ENCODE data around the gene MAPK1. TPM values are rescaled to one million over a fixed set of nuclear protein-coding genes. Genes with fewer than 3 reads are reported as not detected.

Gene MAPK1
- total and polyA plus RNA-seq, 7 donors: 11.0 to 101 (median 78.3) TPM

DNA sequence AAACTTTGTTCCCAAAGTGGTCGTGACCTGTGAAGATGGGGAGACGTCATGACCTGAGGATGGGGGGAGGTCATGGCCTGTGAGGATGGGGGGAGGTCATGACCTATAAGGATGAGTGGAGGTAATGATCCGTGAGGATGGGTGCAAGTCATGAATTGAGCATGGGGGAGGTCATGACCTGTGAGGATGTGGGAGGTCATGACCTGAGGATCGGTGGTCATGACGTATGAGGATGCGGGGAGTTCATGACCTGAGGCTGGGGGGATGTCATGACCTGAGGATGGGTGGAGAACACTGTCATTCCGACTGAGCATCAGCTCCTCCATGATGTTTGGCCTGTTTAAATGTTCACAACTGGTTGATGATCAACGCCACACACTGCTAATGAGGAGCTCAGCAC is 157.8 kb downstream of the MAPK1 start:
- Histone ChIP-seq H3K4me1 (peaks cover 42% of the 10 kb centered on the region), H3K27ac (no peak overlapping the region), H3K4me3 (no peak overlapping the region), H3K27me3 (ENCODE audit: insufficient read depth in 3 of 3, low read length in 2 of 3) (no peaks in the 10 kb centered on the region), H3K36me3 (ENCODE audit: insufficient read depth in 1 of 2, low read depth in 1 of 2) (peaks cover 0 to 17% of the 10 kb centered on the region in 2 donors), H3K9me3 (no peaks in the 10 kb centered on the region)
- ATAC-seq: no peak
- DNase-seq: no peak
- intact Hi-C loops (cut with DNase I): loop anchor here (5.0 kb wide), 3 partner anchors 158 to 243 kb away; partner anchors contain the start of genes MAPK1 (in 1 of the 2) and PPM1F (in 1 of the 2)
- 79 to 87% (median 85%) methylated on average over 8 of the region's 8 CpGs for WGBS, 3 donors
- TF ChIP-seq, protein P1, sequence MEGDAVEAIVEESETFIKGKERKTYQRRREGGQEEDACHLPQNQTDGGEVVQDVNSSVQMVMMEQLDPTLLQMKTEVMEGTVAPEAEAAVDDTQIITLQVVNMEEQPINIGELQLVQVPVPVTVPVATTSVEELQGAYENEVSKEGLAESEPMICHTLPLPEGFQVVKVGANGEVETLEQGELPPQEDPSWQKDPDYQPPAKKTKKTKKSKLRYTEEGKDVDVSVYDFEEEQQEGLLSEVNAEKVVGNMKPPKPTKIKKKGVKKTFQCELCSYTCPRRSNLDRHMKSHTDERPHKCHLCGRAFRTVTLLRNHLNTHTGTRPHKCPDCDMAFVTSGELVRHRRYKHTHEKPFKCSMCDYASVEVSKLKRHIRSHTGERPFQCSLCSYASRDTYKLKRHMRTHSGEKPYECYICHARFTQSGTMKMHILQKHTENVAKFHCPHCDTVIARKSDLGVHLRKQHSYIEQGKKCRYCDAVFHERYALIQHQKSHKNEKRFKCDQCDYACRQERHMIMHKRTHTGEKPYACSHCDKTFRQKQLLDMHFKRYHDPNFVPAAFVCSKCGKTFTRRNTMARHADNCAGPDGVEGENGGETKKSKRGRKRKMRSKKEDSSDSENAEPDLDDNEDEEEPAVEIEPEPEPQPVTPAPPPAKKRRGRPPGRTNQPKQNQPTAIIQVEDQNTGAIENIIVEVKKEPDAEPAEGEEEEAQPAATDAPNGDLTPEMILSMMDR (IDR thresholded peaks at IDR 0.05): no peak

DNA sequence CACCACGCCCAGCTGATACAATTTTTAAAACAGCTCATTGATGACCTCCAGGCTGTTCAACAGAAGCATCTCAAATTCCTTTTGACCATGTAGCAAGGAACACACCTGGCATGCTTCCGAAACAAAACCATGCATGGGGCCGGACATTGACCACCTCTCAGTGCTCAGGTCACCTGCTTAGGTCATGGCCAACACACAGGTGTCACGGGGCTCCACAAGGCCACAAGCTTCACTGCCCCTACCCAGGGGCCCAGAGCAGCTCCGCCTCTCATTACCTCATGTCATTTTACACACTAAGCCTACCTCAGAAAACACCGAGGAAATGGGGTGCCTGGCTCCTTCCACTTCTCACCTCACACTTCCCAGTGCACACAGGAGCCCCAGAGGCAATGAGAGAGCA is 158.5 kb downstream of the MAPK1 start:
- Histone ChIP-seq H3K27ac (no peak overlapping the region), H3K9me3 (no peaks in the 10 kb centered on the region), H3K27me3 (ENCODE audit: insufficient read depth in 3 of 3, low read length in 2 of 3) (no peaks in the 10 kb centered on the region), H3K4me1 (peaks cover 37% of the 10 kb centered on the region), H3K4me3 (no peak overlapping the region), H3K36me3 (ENCODE audit: insufficient read depth in 1 of 2, low read depth in 1 of 2) (peaks cover 0 to 21% of the 10 kb centered on the region in 2 donors)
- DNase-seq: no peak
- no peak for ATAC-seq
- TF ChIP-seq, protein P1 (IDR thresholded peaks at IDR 0.05): no peak
- 95 to 96% (median 95%) methylated on average over 6 of the region's 6 CpGs for WGBS, 3 donors
- intact Hi-C loops (cut with DNase I): no loop called here

DNA sequence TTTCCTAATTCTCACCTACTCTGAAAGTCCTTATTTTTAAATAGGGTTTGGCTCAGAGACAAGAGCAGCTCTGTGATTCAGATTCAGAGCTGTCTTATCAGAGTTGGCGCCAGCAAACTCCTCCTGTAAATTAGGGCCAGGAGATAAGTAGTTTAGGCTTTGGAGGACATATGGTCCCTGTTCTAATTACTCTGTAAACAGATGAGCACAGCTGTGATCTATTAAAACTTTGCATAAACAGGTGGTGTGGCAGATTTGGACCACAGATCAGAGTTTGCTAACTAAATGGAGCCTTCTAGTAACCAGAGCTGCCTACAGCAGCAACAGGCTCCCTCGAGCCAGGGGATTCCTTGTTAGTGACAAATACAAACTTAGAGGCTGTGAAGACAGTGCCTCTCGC is 159.8 kb downstream of the MAPK1 start:
- Histone ChIP-seq H3K27me3 (ENCODE audit: insufficient read depth in 3 of 3, low read length in 2 of 3) (no peaks in the 10 kb centered on the region), H3K4me1 (peaks cover 25% of the 10 kb centered on the region), H3K4me3 (no peak overlapping the region), H3K27ac (peak overlapping the region; percentile 73), H3K9me3 (no peaks in the 10 kb centered on the region), H3K36me3 (ENCODE audit: insufficient read depth in 1 of 2, low read depth in 1 of 2) (peaks cover 0 to 34% of the 10 kb centered on the region in 2 donors)
- TF ChIP-seq, protein P1 (IDR thresholded peaks at IDR 0.05): no peak
- DNase-seq (no peak), ATAC-seq (peak; percentile 78 to 91 (median 90))
- WGBS, 3 donors: 32 to 41% (median 40%) methylated on average over 3 of the region's 3 CpGs
- intact Hi-C loops (cut with DNase I): no loop called here

Other genes with a start within 250 kb of the MAPK1 start
- 1 to 10 TPM; 2.4 to 5.4 (median 3.3) TPM for gene YDJC, start 237.6 kb downstream of the MAPK1 start, total RNA-seq
- gene YDJC, start 237.6 kb downstream of the MAPK1 start, polyA plus RNA-seq: 1 to 10 TPM; 3.6 to 5.8 (median 4.0) TPM
- gene CCDC116, start 234.9 kb downstream of the MAPK1 start, total RNA-seq: under 1 TPM; 0.13 to 0.24 (median 0.20) TPM
- under 1 TPM; 0.07 to 0.32 (median 0.14) TPM for gene CCDC116, start 234.9 kb downstream of the MAPK1 start, polyA plus RNA-seq
- gene SDF2L1, start 225.3 kb downstream of the MAPK1 start, total RNA-seq: 10 to 100 TPM in 3 of 4 donors, 1 to 10 TPM in 1; 6.9 to 13.0 (median 11.6) TPM
- 10 to 100 TPM; 16.8 to 53.5 (median 26.0) TPM for gene SDF2L1, start 225.3 kb downstream of the MAPK1 start, polyA plus RNA-seq
- 10 to 100 TPM; 19.3 to 31.6 (median 21.6) TPM for gene PPIL2, start 201.6 kb downstream of the MAPK1 start, total RNA-seq
- 10 to 100 TPM; 15.6 to 24.7 (median 17.4) TPM for gene PPIL2, start 201.6 kb downstream of the MAPK1 start, polyA plus RNA-seq
- 10 to 100 TPM in 2 of 4 donors, 1 to 10 TPM in 2; 2.9 to 21.9 (median 10.3) TPM for gene YPEL1, start 131.9 kb downstream of the MAPK1 start, total RNA-seq
- gene YPEL1, start 131.9 kb downstream of the MAPK1 start, polyA plus RNA-seq: 1 to 10 TPM in 2 of 3 donors, under 1 TPM in 1; 0.72 to 4.6 (median 3.8) TPM
- 10 to 100 TPM; 11.9 to 29.5 (median 15.7) TPM for gene PPM1F, start 85.2 kb upstream of the MAPK1 start, total RNA-seq
- gene PPM1F, start 85.2 kb upstream of the MAPK1 start, polyA plus RNA-seq: 10 to 100 TPM in 2 of 3 donors, 1 to 10 TPM in 1; 8.1 to 13.1 (median 11.8) TPM
- 10 to 100 TPM in 1 of 4 donors, 1 to 10 TPM in 3; 5.4 to 12.2 (median 9.0) TPM for gene TOP3B, start 115.1 kb upstream of the MAPK1 start, total RNA-seq
- gene TOP3B, start 115.1 kb upstream of the MAPK1 start, polyA plus RNA-seq: 10 to 100 TPM in 1 of 3 donors, 1 to 10 TPM in 2; 6.4 to 13.5 (median 8.1) TPM